ENCODE results near the gene ITGA1.

ITGA1 gene

DNA sequence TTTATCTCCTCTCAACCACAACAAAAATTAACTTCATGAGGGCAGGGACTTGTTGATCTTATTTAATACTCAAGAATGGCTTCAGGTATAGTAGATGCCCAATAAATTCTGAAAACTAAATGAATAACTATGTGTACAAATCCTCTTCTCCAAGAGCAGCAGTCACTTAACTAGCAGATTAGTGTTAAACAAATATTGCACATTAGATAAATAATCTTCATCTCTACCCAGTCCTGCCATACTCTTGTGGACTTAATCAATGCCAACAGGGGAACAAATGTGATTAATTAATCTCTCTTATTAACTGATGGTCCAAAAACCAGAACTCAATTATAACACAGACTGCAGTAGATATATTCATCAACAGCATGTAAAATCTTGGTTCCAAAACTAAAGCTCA lies 15.0 kb upstream of the ITGA1 start:
- DNase-seq (ENCODE audit: low read depth) = no peak

DNA sequence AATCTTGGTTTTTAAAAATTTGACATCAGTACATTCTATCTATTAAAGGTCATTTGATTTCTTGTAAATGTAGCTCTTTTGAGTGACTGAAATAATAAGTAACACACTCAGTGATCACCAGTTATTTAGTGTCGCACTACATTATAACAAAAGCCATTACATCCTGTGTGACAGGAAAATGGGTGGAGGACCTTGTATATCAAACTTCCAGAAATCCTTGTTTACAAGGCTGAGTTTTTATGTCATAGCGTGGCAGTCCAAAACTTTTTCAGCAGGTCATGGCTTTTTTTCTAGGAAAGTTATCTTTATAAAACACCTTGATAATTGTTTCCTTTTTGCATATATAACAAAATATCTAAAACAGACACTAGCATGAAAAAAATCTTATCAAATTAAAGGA lies 14.4 kb upstream of the ITGA1 start:
- no peak for DNase-seq (ENCODE audit: low read depth)

DNA sequence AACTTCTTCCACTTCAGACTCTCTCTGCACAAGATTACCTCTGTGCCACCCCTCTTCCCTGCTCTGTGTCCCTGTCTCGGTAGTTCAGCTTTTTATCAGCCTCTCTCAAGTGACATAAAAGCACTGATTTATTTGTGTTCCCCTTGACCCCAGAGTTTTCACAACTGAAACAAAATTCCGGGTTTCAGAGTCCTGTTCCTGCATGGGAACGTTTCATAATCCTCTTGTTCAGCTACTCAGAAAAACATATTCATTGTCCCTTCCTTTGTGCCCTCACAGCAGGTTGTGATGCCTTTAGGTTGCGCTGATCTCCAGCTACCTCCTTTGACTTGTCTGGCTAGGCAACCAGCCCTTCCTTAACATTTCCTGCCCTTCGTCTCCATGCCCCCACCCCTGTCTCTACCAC lies 13.7 kb upstream of the ITGA1 start:
- DNase-seq (ENCODE audit: low read depth) = no peak

DNA sequence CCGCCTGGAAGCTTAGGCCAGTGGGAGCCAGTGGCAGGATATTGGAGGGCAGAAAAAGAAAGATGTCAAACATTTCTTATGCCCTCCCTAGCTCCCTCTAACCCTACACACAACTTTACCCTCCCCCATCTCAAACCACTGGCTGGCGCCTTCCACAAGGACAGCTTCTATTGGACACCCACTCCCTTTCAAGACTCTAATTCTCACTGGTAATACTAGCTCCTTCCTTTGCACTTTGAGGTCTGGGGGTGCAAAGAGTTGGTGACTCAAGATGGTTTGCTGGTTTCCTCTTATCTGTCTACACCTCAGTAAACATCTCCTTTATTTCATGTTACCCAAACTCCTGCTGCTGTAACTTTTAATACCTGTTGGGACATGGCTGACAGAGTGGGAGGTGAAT lies 11.6 kb upstream of the ITGA1 start:
- no peak for DNase-seq (ENCODE audit: low read depth)

DNA sequence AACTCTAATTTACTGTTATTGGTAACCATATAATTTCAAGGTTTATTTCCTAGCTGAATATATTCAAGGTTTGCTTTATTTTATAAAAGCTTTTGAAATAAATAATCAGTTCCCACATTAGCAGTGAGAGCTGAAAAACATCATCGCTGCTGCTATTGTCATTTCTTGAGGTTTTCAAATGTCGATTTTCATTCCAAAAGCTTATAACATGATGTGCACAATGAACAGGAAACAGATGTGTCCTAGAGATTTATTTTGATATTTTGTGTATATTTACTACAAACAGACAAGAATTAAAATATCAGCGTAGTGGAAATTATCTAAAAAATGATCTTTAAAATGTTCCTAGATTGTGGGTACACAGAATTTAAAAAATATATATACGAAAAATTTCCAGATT lies 10.5 kb upstream of the ITGA1 start:
- DNase-seq (ENCODE audit: low read depth) = no peak

DNA sequence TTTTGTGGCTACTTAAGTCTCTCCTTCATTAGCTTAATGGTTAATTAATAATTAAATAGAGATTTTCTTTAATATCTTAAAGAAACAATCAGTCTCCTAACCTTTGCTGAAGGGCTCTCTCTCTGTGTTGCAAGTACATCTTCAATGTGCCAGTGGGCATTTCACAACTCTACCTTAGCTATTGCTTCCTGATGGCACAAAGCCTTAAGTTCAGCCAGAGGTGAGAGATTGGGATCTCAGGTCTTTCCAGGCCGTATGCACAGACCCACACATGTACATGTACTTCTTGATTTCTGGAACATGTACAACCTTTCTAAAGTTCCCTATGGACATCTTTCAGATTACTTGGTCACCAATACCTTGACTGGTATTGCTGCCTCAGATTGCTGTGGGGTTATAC lies 8.9 kb upstream of the ITGA1 start:
- DNase-seq (ENCODE audit: low read depth) = no peak

DNA sequence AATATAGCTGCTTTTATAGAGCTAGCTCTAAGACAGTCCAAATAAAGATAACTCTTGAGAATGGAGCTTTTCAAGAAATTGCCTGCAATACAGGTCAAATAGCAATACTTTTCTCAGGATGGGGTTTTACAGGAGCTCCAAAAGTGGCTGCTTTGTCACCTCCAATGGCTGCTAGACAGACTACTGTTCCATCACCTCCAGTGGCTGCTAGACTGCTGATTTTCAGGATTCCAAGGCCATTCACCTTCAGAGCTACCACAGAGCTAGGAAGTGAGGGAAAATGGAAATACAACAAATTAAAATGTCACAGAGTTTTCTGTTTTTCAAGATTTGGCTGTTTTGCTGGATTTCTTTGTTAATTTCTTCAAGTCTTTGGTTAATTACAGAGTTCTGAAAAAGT lies 8.5 kb upstream of the ITGA1 start:
- DNase-seq (ENCODE audit: low read depth) = no peak

DNA sequence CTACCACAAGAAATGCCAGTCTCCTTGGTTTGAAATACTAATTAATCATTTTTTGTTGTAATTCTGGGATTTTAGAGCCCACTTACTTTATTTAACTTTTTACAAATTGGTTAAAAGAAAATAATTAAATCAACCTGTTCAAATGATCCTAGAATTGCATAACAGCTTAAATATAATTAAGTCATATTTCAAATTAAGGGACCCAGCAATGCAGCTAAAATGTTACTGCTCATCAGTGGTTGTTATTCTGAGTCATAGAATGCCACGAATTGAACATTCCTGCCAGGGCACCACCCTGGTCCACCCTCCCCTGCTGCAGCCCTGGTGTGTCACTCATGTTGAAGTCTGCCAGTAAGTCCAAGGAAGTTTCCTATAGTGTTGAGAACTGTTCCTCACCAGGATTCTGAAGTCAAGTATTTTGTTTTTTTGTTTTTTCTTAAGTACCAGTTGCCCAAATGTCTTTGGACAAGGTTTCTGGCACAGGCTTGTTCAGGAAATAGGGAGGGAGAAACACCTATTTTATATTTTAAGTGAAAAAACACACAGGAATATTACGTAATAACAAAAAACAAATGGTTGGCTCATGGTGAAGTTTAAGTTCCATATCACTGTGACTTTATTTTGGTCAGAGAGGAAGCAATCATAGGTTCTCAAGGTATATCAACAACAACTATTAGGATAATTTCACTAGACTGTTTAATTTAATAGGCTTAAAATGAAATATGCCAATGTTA lies 4.3 kb upstream of the ITGA1 start:
- DNase-seq (ENCODE audit: low read depth) = no peak

DNA sequence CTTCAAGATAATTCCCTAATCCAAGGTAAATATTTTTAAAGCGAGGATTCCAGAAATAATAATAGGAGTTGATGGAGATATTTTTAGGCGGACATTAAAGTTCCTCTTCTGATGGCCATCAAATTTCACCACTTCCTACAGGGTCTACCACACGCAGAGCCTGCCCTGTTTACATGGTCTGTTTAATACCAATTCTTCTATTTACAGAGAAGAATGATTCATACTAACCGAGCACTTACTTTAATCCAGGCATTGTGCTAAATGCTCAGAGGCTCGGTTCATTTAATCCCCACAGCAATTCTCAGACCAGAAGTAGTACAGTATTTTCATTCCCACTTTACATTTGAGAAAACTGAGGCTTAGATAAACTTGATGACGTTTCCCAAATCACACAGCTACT lies 3.0 kb upstream of the ITGA1 start:
- DNase-seq (ENCODE audit: low read depth) = no peak

DNA sequence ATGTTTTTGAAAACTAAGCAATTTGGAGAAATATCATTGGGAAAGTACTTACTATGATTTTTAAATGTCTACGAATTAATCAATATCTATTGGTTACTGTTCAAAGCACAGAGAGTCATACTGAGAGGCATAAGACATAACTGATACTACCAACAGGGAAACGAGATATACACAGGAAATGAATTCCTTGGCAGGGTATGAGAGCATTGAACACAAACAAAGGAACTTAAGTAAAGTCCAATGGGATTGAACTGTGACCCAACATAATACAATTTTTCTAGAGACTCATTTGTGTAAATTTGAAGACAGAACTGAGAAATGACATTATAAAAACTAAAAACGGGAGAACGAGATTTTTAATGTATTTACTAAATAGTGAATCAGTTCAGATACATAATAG lies 1.3 kb upstream of the ITGA1 start:
- no peak for DNase-seq (ENCODE audit: low read depth)

DNA sequence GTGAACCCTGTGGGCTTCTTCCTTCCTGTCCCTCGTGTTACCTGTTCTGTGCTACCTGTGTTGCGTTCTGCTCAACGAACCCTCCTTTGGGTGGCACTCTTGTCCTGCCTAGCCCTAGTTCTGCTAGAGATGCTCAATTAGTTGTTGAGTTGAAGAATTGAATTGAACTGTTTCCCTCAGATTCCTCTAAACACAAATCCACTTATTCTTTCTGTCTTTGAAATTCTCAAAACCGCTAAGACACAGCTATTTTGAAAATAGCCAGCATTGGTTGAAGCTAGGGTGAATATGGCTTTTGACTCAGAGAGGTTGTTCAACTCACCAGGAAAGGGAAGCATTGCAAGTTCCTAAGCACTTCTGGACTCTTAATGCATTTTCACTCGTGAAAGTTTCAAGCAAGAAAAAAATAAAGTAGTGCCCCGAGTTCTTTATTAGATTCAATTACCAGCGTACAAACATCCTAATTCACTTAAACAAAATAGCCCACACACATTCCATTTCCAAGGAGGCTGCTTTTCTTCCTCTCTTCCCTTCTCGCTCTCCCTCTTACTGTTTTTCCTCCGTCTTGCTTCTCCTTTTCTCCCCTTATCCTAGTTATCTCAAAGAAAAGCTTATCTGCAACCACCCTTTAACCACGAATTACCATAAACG lies 642 bp upstream of the ITGA1 start:
- DNase-seq (ENCODE audit: low read depth) = no peak

DNA sequence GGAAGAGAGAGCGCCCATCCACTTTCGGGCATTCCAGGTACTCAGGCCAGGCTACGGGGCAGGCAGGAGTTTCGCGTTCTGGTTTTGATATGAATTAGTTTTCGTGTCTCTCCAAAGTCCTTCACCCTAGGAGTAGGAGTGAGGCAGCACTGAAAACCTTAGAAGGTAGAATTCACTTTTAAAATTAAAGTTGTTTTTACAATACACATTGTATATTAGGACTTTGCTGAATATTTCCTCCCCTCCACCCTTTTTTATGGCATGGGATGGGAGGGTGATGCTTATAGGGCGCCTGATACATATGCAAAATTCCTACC lies 747 bp downstream of the ITGA1 start:
- DNase-seq (ENCODE audit: low read depth) = no peak

DNA sequence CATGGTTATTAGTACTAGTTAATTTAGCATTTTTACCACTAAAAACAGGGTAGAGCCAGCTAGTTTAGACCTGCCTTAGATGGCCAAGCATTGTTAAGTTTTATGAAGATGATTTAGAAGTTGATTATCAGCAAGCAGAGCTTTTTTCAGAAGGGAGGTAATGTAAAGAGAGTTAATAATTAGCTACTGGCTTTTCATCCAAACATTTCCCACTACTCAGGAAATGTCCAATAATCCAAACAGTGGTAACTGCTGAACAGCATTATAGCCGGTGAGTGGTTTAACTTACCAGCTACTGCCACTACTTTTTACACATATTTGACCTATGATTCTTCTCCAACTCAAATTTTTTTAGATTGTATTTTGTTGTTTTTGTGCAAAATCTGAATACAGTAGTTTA lies 1.7 kb downstream of the ITGA1 start:
- no peak for DNase-seq (ENCODE audit: low read depth)

DNA sequence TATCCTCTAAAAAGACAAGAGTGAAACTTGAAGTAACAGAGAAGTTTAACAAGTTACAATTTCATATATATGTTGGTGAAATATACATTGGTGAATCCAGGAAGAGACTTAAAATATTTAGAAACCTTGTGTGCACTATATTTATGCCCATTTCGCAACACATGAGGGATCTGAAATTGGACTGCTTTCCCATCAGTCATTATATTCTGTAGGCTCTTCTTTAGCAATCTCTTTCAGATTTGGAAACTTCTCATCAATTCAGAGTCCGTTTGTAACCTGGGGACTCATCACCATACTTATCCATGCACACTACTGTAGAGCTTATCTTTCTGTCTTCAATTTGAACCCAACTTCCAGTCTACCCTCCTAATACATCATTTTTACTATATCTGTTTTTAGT lies 2.1 kb downstream of the ITGA1 start:
- no peak for DNase-seq (ENCODE audit: low read depth)

DNA sequence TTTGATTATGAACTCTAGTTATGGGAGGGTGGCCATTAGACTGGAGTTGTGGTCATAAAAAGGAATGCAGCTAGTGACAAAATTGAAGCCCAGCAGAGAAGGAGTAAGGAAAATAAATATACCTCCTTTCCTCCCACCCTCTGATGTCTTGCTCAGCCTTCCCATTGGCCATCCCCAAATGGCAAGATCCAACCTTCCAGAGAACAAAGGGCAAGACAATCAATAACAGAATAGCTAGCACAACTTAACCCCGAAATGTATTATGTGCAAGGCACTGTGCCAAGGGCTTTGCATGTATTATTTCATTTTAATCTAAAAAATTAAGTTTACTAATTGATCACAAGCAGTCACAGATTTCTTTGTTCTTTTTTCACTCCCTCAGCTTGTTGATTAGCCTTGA lies 3.6 kb downstream of the ITGA1 start:
- no peak for DNase-seq (ENCODE audit: low read depth)

DNA sequence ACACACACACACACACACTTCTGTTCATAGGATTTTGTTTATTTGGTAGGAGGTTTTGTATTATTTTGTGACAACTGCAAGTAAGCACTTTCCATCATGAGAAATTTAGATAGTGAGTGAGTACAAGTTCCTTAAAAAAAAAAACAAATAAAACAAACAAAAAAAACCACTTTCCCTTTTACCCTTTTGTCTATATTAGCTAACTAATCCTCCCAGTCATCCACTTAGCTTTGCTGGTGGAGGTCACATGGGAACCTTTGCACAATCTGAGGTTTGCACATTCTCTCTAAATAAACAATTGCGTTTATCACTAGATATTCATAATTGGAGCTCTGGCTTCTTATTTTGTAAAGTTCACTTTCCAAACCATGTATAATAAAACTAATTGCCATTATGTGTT lies 6.8 kb downstream of the ITGA1 start:
- no peak for DNase-seq (ENCODE audit: low read depth)

DNA sequence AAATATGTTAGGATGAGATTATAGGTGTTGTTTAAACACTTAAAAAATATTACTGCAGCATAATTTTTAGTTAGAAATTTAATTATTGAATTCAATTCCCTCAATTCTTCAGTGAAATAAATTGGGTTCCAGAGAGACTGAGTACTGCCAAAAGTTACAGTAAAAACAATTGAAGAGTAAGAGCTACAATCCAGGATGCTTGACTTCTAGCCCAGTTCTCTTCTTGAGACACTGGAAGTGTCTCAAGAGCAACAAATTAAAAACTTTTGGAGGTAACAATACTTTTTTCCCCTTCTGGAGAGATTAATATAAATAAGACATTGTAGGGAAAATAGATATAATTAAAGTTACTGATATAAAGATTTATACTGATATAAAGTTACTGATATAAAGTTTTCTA lies 8.3 kb downstream of the ITGA1 start:
- DNase-seq (ENCODE audit: low read depth) = no peak

DNA sequence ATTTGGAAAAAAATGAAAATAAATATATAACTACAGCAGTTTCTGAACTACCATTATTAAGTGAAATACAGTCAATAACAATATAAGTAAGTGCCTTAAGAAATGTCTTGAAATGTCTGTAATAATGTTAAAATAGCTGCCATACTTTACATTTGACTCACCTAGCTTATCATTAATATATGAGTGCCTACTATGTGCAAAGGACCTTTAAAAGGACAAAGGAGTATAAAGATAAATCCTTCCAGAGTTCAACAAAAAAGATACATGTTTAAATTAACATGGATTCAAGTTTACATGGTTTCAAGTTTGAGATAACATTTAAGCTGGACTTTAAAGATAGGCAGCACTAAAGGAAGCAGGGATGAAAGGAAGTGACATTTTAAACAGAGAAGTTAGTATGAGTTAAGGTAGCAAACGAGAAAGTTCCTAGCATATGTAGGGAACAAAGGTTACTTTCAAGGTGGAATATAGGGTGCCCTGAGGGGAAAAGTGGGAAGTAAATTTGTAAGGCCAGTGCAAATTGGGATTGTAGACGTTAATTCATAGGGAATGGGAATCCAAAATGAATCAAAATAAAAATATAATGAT lies 8.9 kb downstream of the ITGA1 start:
- DNase-seq (ENCODE audit: low read depth) = no peak

DNA sequence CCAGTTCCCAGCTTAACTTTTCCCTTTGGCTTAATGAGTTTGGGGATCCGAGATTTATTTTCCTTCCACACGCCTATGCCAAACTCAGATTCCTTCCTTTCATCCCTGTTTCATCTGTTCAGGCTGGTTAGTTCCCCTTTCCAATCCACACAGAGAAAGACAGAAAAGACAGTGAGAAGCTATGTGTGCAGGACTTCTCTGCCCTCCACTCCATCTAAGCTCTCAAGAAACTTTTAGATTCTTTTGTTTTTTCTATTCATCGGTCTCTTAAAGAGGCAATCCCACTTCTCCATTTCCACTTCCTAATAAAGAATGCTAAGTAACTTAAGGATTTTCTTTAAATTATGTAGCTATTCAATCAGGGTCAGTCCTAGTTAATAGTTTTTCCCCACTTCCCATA lies 11.2 kb downstream of the ITGA1 start:
- DNase-seq (ENCODE audit: low read depth) = no peak

DNA sequence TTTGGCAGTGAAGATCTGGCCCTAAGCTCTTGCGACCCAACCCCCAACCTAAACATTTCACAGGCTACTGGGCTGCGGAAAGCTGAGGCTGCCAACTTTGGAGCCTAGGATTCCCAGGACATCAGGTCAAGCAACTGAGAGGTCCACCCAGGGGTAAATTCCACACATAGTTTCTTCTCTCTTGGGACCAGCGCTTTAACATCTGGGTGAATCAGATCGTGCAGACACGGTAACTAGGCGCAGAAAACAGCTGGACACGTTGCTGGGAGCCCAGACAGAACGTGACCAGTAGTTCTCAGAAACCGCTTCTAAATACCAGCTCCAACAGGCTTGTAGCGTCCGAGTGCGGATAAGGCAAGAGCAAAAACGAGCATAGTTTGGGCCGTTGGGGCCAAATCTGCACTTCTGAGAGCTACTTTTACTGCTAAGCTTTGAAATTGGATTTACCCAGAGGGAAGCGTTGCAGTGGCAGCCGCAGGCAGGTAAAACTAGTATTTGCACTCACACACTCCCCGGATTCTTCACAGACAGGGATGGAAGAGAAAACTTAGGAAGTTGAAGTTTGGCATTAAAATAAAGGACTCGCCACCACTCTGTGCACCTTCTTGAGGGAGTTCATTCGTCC lies 11.8 kb downstream of the ITGA1 start:
- DNase-seq (ENCODE audit: low read depth) = no peak

DNA sequence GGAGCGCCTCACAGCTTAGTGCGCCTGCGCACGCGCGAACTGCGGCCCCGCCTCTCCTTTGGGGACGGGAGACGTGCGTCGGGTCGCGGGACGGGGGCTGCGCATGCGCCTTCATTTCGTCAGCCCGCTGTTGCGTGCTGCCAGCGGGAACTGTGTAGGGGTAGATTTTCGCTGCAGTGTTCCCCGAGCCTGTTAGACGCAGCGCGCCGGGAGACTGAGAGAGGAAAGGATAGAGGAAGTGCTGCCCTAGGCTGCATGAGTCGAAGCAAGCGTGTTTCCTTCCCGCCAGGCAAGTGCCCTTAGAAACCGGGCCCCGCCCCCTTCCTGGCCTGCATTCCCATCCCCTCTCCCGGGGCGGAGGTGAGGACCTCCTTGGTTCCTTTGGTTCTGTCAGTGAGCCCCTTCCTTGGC lies 12.3 kb downstream of the ITGA1 start:
- peak; percentile 93 for DNase-seq (ENCODE audit: low read depth)

DNA sequence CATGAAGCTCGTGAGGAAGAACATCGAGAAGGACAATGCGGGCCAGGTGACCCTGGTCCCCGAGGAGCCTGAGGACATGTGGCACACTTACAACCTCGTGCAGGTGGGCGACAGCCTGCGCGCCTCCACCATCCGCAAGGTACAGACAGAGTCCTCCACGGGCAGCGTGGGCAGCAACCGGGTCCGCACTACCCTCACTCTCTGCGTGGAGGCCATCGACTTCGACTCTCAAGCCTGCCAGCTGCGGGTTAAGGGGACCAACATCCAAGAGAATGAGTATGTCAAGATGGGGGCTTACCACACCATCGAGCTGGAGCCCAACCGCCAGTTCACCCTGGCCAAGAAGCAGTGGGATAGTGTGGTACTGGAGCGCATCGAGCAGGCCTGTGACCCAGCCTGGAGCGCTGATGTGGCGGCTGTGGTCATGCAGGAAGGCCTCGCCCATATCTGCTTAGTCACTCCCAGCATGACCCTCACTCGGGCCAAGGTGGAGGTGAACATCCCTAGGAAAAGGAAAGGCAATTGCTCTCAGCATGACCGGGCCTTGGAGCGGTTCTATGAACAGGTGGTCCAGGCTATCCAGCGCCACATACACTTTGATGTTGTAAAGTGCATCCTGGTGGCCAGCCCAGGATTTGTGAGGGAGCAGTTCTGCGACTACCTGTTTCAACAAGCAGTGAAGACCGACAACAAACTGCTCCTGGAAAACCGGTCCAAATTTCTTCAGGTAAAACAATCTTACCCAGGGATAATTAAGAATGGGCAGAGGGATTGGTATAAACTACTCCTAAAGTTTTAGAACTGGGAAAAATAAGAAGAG lies 12.9 kb downstream of the ITGA1 start:
- peak; percentile 13 for DNase-seq (ENCODE audit: low read depth)

DNA sequence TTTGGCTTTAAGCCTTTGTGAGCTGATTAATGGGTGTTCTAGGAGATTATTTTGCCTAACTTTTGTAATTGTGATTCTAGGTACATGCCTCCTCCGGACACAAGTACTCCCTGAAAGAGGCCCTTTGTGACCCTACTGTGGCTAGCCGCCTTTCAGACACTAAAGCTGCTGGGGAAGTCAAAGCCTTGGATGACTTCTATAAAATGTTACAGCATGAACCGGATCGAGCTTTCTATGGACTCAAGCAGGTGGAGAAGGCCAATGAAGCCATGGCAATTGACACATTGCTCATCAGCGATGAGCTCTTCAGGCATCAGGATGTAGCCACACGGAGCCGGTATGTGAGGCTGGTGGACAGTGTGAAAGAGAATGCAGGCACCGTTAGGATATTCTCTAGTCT lies 13.6 kb downstream of the ITGA1 start:
- no peak for DNase-seq (ENCODE audit: low read depth)

All from stimulated activated CD8-positive, alpha-beta memory T cell treated with anti-CD3 and anti-CD28 coated beads, Interleukin-15, amount 100 ng/mL, for 24 hours (primary cell).